OCI-LY1 (cell line): Measurements from ENCODE around the gene CRMP1.

ENCODE experiments used
- CTCF ChIP-seq: fragments of 200-600 bp; sonication (generic), shearing (Covaris generic); IDR thresholded peaks from 2 replicates; pipeline ENCODE4 v1.5.1; 2017; ENCODE audit warnings: mild to moderate bottlenecking, antibody characterized with exemption, low read length, moderate library complexity, mixed read lengths
- EZH2 ChIP-seq: fragments of 200-600 bp; sonication (generic), shearing (Covaris generic); IDR thresholded peaks from 2 replicates; pipeline ENCODE4 v1.8.0; 2017; ENCODE audit warnings: borderline replicate concordance, mixed run types, mild to moderate bottlenecking, antibody characterized with exemption, low read length, moderate library complexity, mixed read lengths

- no peak for TF ChIP-seq CTCF
- no peak for TF ChIP-seq EZH2
Measured at GRCh38 chr4:5927747-5928146, 34.9 kb upstream of the CRMP1 start.
